ENCODE data around the gene FLNB. TPM values are rescaled to one million over a fixed set of nuclear protein-coding genes. Genes with fewer than 3 reads are reported as not detected.
A peak's percentile ranks its signal among the peaks of the same experiment; 100 is the strongest.

Gene FLNB
- total and polyA plus RNA-seq, 10 of the 15 experiments (the other 5 are each of a cell fraction or from before 2014, with no cell fraction given): 13.6 to 51.8 (median 26.4) TPM

- intact Hi-C loops (cut with micrococcal nuclease; ENCODE audit: unreplicated experiment) (no loop called here), in situ Hi-C loops (cut with MboI) (loop anchor here (25.0 kb wide), 1 partner anchor 1179 kb away; no protein-coding TSS in a partner anchor)
- Histone ChIP-seq H3K27me3 (replicated peaks in 1 of 2; ENCODE audit: control insufficient read depth in 2 of 2, insufficient read depth in 2 of 2, low read length in 1 of 2) (no peaks in the 10 kb centered on the region), H3K9me3 (replicated peaks; ENCODE audit: control insufficient read depth, insufficient read depth, low read length) (no peaks in the 10 kb centered on the region; the same call in 2 of the 3 replicates), H3K4me3 (no peak overlapping the region), H3K27ac (ENCODE audit: control insufficient read depth, insufficient read depth) (no peak overlapping the region), H3K4me2 (ENCODE audit: control insufficient read depth, insufficient read depth) (no peak overlapping the region), H3K79me2 (ENCODE audit: control insufficient read depth, insufficient read depth, low read length) (no peaks in the 10 kb centered on the region), H3K36me3 (ENCODE audit: control insufficient read depth in 2 of 2, insufficient read depth in 2 of 2, low read length in 1 of 2) (peaks cover 0 to under 1% of the 10 kb centered on the region in 2 experiments; a peak in 1 of 4 replicates), H3K4me1 (ENCODE audit: control insufficient read depth, insufficient read depth, low read length) (peaks cover 16% of the 10 kb centered on the region), H4K20me1 (ENCODE audit: control insufficient read depth, insufficient read depth) (no peaks in the 10 kb centered on the region), H2AFZ (ENCODE audit: control insufficient read depth, low read depth, low read length) (no peak overlapping the region), H3K9ac (ENCODE audit: control insufficient read depth, insufficient read depth, low read length) (no peak overlapping the region)
- SMC1A ChIA-PET (ENCODE audit: uncharacterized antibody, unreplicated experiment): interaction anchor here (1.1 to 14.2 kb wide), 7 partner anchors 8 to 26 kb away, joined by 3 to 510 read pairs (median 3); no protein-coding TSS in a partner anchor
- no TSS peak for BruUV-seq (replicated peaks)
- ATAC-seq (peak; percentile 19), FAIRE-seq (no peak), DNase-seq (ENCODE audit: low read depth, low spot score) (no peak)
- CTCF ChIA-PET: interaction anchor here (1.9 to 13.5 kb wide), 2 partner anchors 9 to 13 kb away, joined by 18 to 655 read pairs; no protein-coding TSS in a partner anchor
- POLR2A ChIA-PET: interaction anchor here (0.9 to 17.1 kb wide), 4 partner anchors 4 to 26 kb away, joined by 3 to 491 read pairs (median 252); partner anchors contain the start of gene DNASE1L3
- WGBS (ENCODE audit: insufficient coverage, insufficient replicate concordance, low lambda C conversion rate, missing lambda C conversion rate): 64% methylated on average over 4 of the region's 4 CpGs
- RAD21 ChIA-PET (ENCODE audit: unreplicated experiment): interaction anchor here (0.7 to 11.9 kb wide), 9 partner anchors 5 to 96 kb away, joined by 3 to 285 read pairs (median 9); partner anchors contain the start of gene ABHD6
- TF ChIP-seq MTA2 (IDR thresholded peaks at IDR 0.05; ENCODE audit: low read depth): 0 out of 2 replicates have a peak, but pooled peaks have one; percentile 7
- TF ChIP-seq NR2C1 (IDR thresholded peaks at IDR 0.05): no peak
- TF ChIP-seq HSF1 (IDR thresholded peaks at IDR 0.05; ENCODE audit: low read depth, low read length): no peak
- TF ChIP-seq SMAD1 (IDR thresholded peaks at IDR 0.05; ENCODE audit: low read depth, partially characterized antibody): peak; percentile 47
- TF ChIP-seq RBBP5 (conservative IDR thresholded peaks at IDR 0.05): no peak
- peak; percentile 86 for TF ChIP-seq GATAD2B (conservative IDR thresholded peaks at IDR 0.05; ENCODE audit: low read depth)
- no peak for TF ChIP-seq GABPA (IDR thresholded peaks at IDR 0.05; ENCODE audit: low read depth)
- TF ChIP-seq ESRRA (IDR thresholded peaks at IDR 0.05; ENCODE audit: low read length): peak; percentile 96
- no peak for TF ChIP-seq EED (IDR thresholded peaks at IDR 0.05; ENCODE audit: low read depth)
- TF ChIP-seq FOXM1 (IDR thresholded peaks at IDR 0.05; ENCODE audit: low read depth, low read length): no peak
- TF ChIP-seq TCF3 (IDR thresholded peaks at IDR 0.05; ENCODE audit: borderline replicate concordance, insufficient read depth, low read depth, low read length): no peak
- TF ChIP-seq HDGF (IDR thresholded peaks at IDR 0.05): no peak
- TF ChIP-seq BHLHE40 (IDR thresholded peaks at IDR 0.05; ENCODE audit: borderline replicate concordance in 1 of 2, low read depth in 2 of 2, low read length in 1 of 2): no peak
- TF ChIP-seq SREBF2 (IDR thresholded peaks at IDR 0.05; ENCODE audit: low read length): no peak
- TF ChIP-seq IRF5 (IDR thresholded peaks at IDR 0.05; ENCODE audit: borderline replicate concordance): no peak
- TF ChIP-seq ATF3 (IDR thresholded peaks at IDR 0.05; ENCODE audit: borderline replicate concordance, extremely low read depth, low read depth, low read length): no peak
- TF ChIP-seq FOXK2 (IDR thresholded peaks at IDR 0.05): no peak
- TF ChIP-seq CHD2 (IDR thresholded peaks at IDR 0.05; ENCODE audit: borderline replicate concordance, low read depth, low read length): no peak
- TF ChIP-seq NR2F1 (conservative IDR thresholded peaks at IDR 0.05): peak; percentile 84
- TF ChIP-seq POLR2AphosphoS5 (IDR thresholded peaks at IDR 0.05; ENCODE audit: low read length): no peak
Measured at GRCh38 chr3:58207954-58208353, 199.7 kb downstream of the FLNB start.

Data from GM12878 (cell line).